ENCODE data around the gene MIER3.

The MIER3 gene

GRCh38 chr5:56951126-56951945, 587 bp downstream of the MIER3 start:
- no peak for DNase-seq (ENCODE audit: low read depth, low spot score)
- peak overlapping the region; percentile 72 for H3K4me3 ChIP-seq (ENCODE audit: low read depth, low read length)
- no peak for TF ChIP-seq CTCF (IDR thresholded peaks at IDR 0.05; ENCODE audit: insufficient read depth, low read length, missing control alignments)
- ChIA-PET CTCF (interaction anchor here (0.7 to 2.3 kb wide), 6 partner anchors 9 to 272 kb away, joined by 3 to 7 read pairs (median 4); no protein-coding TSS in a partner anchor), POLR2A (interaction anchor here (0.8 to 1.7 kb wide), 4 partner anchors 42 to 1171 kb away, joined by 3 to 10 read pairs (median 6); partner anchors contain the start of genes GPBP1 and SETD9)

- DNase-seq (ENCODE audit: low read depth, low spot score): no peak
- peak overlapping the region; percentile 72 for H3K4me3 ChIP-seq (ENCODE audit: low read depth, low read length)
- ChIA-PET CTCF (interaction anchor here (0.7 to 2.3 kb wide), 7 partner anchors 9 to 272 kb away, joined by 3 to 7 read pairs (median 4); no protein-coding TSS in a partner anchor), POLR2A (interaction anchor here (0.9 to 1.7 kb wide), 3 partner anchors 41 to 223 kb away, joined by 4 to 10 read pairs (median 8); partner anchors contain the start of genes GPBP1 and SETD9)
- TF ChIP-seq CTCF (IDR thresholded peaks at IDR 0.05; ENCODE audit: insufficient read depth, low read length, missing control alignments): no peak
These were observed 1.2 kb downstream of the MIER3 start for GRCh38 chr5:56950626-56951125.

GRCh38 chr5:56947052-56947451, 4.9 kb downstream of the MIER3 start:
- no peak overlapping the region for H3K4me3 ChIP-seq (ENCODE audit: low read depth, low read length)
- CTCF ChIA-PET: no interaction called here
- no peak for TF ChIP-seq CTCF (IDR thresholded peaks at IDR 0.05; ENCODE audit: insufficient read depth, low read length, missing control alignments)
- DNase-seq (ENCODE audit: low read depth, low spot score): no peak
- POLR2A ChIA-PET: no interaction called here

- no peak overlapping the region for H3K4me3 ChIP-seq (ENCODE audit: low read depth, low read length)
- DNase-seq (ENCODE audit: low read depth, low spot score): peak; percentile 38
- no peak for TF ChIP-seq CTCF (IDR thresholded peaks at IDR 0.05; ENCODE audit: insufficient read depth, low read length, missing control alignments)
- ChIA-PET CTCF (interaction anchor here (0.9 kb wide), 1 partner anchor 9 kb away, joined by 3 read pairs; no protein-coding TSS in a partner anchor), POLR2A (no interaction called here)
These were observed 9.9 kb downstream of the MIER3 start for GRCh38 chr5:56941981-56942380.

- CTCF ChIA-PET: interaction anchor here (1.7 to 2.8 kb wide), 2 partner anchors 11 to 12 kb away, joined by 3 to 7 read pairs; no protein-coding TSS in a partner anchor
- POLR2A ChIA-PET: no interaction called here
These were observed 13.1 kb downstream of the MIER3 start for GRCh38 chr5:56938858-56939257.

More at GRCh38 chr5:56938858-56939257, 13.1 kb downstream of the MIER3 start:
- no peak overlapping the region for H3K4me3 ChIP-seq (ENCODE audit: low read depth, low read length)
- DNase-seq (ENCODE audit: low read depth, low spot score): no peak
- TF ChIP-seq CTCF (IDR thresholded peaks at IDR 0.05; ENCODE audit: insufficient read depth, low read length, missing control alignments): no peak

All from AG04449 (cell line).